MCF 10A (cell line): ENCODE results near the gene GPR89A. TPM values are rescaled to one million over a fixed set of nuclear protein-coding genes. Genes with fewer than 3 reads are reported as not detected.

Experiments used
- BruUV-seq: library from RNA; stranded (reverse); fragments of 400-500 nt; replicated peaks from 2 replicates; lab custom pipeline; 2021; lab: Mats Ljungman, UMichigan
- CTCF ChIA-PET: fragments of 300-600 bp; sonication (Branson Sonifier 250); formaldehyde crosslinking; extraction: SDS; loops from one replicate; lab custom pipeline; 2021; ENCODE audit warnings: antibody characterized with exemption, inconsistent platforms; lab: Yijun Ruan, JAX
- POLR2A ChIA-PET: fragments of 300-600, 350-650 bp; sonication (Branson Sonifier 250); formaldehyde crosslinking; extraction: SDS; loops from one replicate; lab custom pipeline; 2020; ENCODE audit warnings: antibody characterized with exemption, inconsistent platforms; lab: Yijun Ruan, JAX
- DNase-seq: peaks from one replicate; pipeline ENCODE4 v3.0.0-alpha.2; 2018; ENCODE audit not compliant: unreplicated experiment
- H3K27ac Mint-ChIP-seq: one replicate; pipeline ENCODE4 v1.8.0; 2022; ENCODE audit warnings: mild to moderate bottlenecking, low read depth, mixed read lengths; ENCODE audit not compliant: unreplicated experiment
- H3K27me3 Mint-ChIP-seq: one replicate; pipeline ENCODE4 v1.8.0; 2022; ENCODE audit warnings: mixed read lengths; ENCODE audit not compliant: insufficient read depth, unreplicated experiment
- H3K36me3 Mint-ChIP-seq: one replicate; pipeline ENCODE4 v1.8.0; 2022; ENCODE audit warnings: mild to moderate bottlenecking, moderate library complexity, mixed read lengths; ENCODE audit not compliant: insufficient read depth, unreplicated experiment
- H3K4me1 Mint-ChIP-seq: one replicate; pipeline ENCODE4 v1.8.0; 2022; ENCODE audit warnings: mixed read lengths; ENCODE audit not compliant: insufficient read depth, unreplicated experiment
- H3K4me3 Mint-ChIP-seq: one replicate; pipeline ENCODE4 v1.8.0; 2022; ENCODE audit warnings: mild to moderate bottlenecking, moderate library complexity, mixed read lengths; ENCODE audit not compliant: unreplicated experiment
- H3K9me3 Mint-ChIP-seq: one replicate; pipeline ENCODE4 v1.8.0; 2022; ENCODE audit warnings: mixed read lengths; ENCODE audit not compliant: unreplicated experiment
- CTCF ChIP-seq: fragments of 200-600 bp; IDR thresholded peaks from one replicate; pipeline ENCODE4 v1.8.0; 2022; ENCODE audit warnings: antibody characterized with exemption, mild to moderate bottlenecking; ENCODE audit not compliant: unreplicated experiment
- intact Hi-C: fragments of 100-400 bp; cut with micrococcal nuclease; formaldehyde crosslinking; loops from 2 replicates; pipeline ENCODE4 v1.14.1; 2022
- total RNA-seq: library from RNA; stranded (reverse); gene quantifications from 2 replicates; pipeline ENCODE4 v1.2.3, GENCODE V29; 2022

The GPR89A gene
- total RNA-seq, 1 experiment from 2014 or later, result 45.2 TPM

- no peaks in the 10 kb centered on the region for H3K27me3 Mint-ChIP-seq
- no peak within 1 kb of the TSS for H3K4me3 Mint-ChIP-seq
- no TSS peak for BruUV-seq
- CTCF ChIA-PET, result interaction anchor here (1.3 to 4.4 kb wide), 2 partner anchors 11 to 14 kb away, joined by 4 to 63 read pairs; partner anchors contain the start of gene CD160
- TF ChIP-seq CTCF, result no peak
- no peak for DNase-seq
- intact Hi-C loops, result no loop called here
- H3K9me3 Mint-ChIP-seq, result peaks cover 7% of the 10 kb centered on the region
- peaks cover 32% of the 10 kb centered on the region for H3K4me1 Mint-ChIP-seq
- H3K27ac Mint-ChIP-seq, result peak within 1 kb of the TSS; percentile 65
- POLR2A ChIA-PET, result interaction anchor here (1.3 to 3.4 kb wide), 2 partner anchors 13 to 15 kb away, joined by 5 to 11 read pairs; no protein-coding TSS in a partner anchor
- no peaks in the 10 kb centered on the region for H3K36me3 Mint-ChIP-seq
Observed at GRCh38 chr1:145707183-145707867, 99.5 kb downstream of the GPR89A start, which contains the start of gene PDZK1. PDZK1 (minus strand) TSS chr1:145707368; CDS start chr1:145688021, 19,347 bp downstream.

GRCh38 chr1:145708063-145708462, 100.3 kb downstream of the GPR89A start:
- no peak for TF ChIP-seq CTCF
- no peaks in the 10 kb centered on the region for H3K27me3 Mint-ChIP-seq
- POLR2A ChIA-PET, result interaction anchor here (0.6 kb wide), 1 partner anchor 286 kb away, joined by 3 read pairs; no protein-coding TSS in a partner anchor
- BruUV-seq, result no TSS peak
- peak overlapping the region; percentile 3 for H3K27ac Mint-ChIP-seq
- intact Hi-C loops, result no loop called here
- DNase-seq, result no peak
- H3K9me3 Mint-ChIP-seq, result peaks cover 7% of the 10 kb centered on the region
- H3K36me3 Mint-ChIP-seq, result no peaks in the 10 kb centered on the region
- CTCF ChIA-PET, result interaction anchor here (0.7 to 4.4 kb wide), 2 partner anchors 11 to 13 kb away, joined by 3 to 63 read pairs; partner anchors contain the start of gene CD160
- H3K4me3 Mint-ChIP-seq, result no peak overlapping the region
- H3K4me1 Mint-ChIP-seq, result peaks cover 32% of the 10 kb centered on the region

GRCh38 chr1:145710291-145711027, 102.7 kb downstream of the GPR89A start:
- Mint-ChIP-seq H3K4me1 (peaks cover 30% of the 10 kb centered on the region), H3K4me3 (no peak overlapping the region), H3K36me3 (no peaks in the 10 kb centered on the region), H3K27ac (no peak overlapping the region), H3K27me3 (no peaks in the 10 kb centered on the region), H3K9me3 (peaks cover 7% of the 10 kb centered on the region)
- no peak for DNase-seq
- CTCF ChIA-PET, result interaction anchor here (0.6 to 4.4 kb wide), 5 partner anchors 10 to 33 kb away, joined by 3 to 63 read pairs (median 7); no protein-coding TSS in a partner anchor
- TF ChIP-seq CTCF, result no peak
- intact Hi-C loops, result no loop called here
- POLR2A ChIA-PET, result no interaction called here
- no TSS peak for BruUV-seq

GRCh38 chr1:145711213-145711651, 103.4 kb downstream of the GPR89A start:
- Mint-ChIP-seq H3K4me1 (peaks cover 22% of the 10 kb centered on the region), H3K36me3 (no peaks in the 10 kb centered on the region), H3K4me3 (no peak overlapping the region), H3K9me3 (peaks cover 7% of the 10 kb centered on the region), H3K27ac (no peak overlapping the region), H3K27me3 (no peaks in the 10 kb centered on the region)
- intact Hi-C loops, result no loop called here
- TF ChIP-seq CTCF, result no peak
- ChIA-PET POLR2A (no interaction called here), CTCF (interaction anchor here (0.6 to 2.1 kb wide), 3 partner anchors 9 to 19 kb away, joined by 5 to 12 read pairs (median 7); no protein-coding TSS in a partner anchor)
- BruUV-seq, result no TSS peak
- DNase-seq, result no peak
